Memory B cell (primary cell): ENCODE measurements around the gene SELENOO.

ENCODE experiments used
- ATAC-seq: fragments of 150-1000 bp; cut with Tn5 transposase; 2 replicates; pipeline ENCODE4 v1.10.0; 2021; ENCODE audit warnings: low read depth, mild to moderate bottlenecking, moderate library complexity
- DNase-seq, 2 donors: peaks; one replicate each; pipeline ENCODE4 v3.0.0; 2022; ENCODE audit warnings: low spot score in 2 of 2
- H3K27ac Mint-ChIP-seq: one replicate; pipeline ENCODE4 v1.8.0; 2022; ENCODE audit warnings: mild to moderate bottlenecking, moderate library complexity, mixed read lengths
- H3K27me3 Mint-ChIP-seq: one replicate; pipeline ENCODE4 v1.8.0; 2022; ENCODE audit warnings: mixed read lengths
- H3K36me3 Mint-ChIP-seq: one replicate; pipeline ENCODE4 v1.8.0; 2022; ENCODE audit warnings: mild to moderate bottlenecking, mixed read lengths
- H3K4me1 Mint-ChIP-seq: one replicate; pipeline ENCODE4 v1.8.0; 2022; ENCODE audit warnings: mixed read lengths
- H3K4me3 Mint-ChIP-seq: one replicate; pipeline ENCODE4 v1.8.0; 2022; ENCODE audit warnings: mild to moderate bottlenecking, moderate library complexity, mixed read lengths
- H3K9me3 Mint-ChIP-seq: one replicate; pipeline ENCODE4 v1.8.0; 2022; ENCODE audit warnings: mixed read lengths

The SELENOO gene, protein sequence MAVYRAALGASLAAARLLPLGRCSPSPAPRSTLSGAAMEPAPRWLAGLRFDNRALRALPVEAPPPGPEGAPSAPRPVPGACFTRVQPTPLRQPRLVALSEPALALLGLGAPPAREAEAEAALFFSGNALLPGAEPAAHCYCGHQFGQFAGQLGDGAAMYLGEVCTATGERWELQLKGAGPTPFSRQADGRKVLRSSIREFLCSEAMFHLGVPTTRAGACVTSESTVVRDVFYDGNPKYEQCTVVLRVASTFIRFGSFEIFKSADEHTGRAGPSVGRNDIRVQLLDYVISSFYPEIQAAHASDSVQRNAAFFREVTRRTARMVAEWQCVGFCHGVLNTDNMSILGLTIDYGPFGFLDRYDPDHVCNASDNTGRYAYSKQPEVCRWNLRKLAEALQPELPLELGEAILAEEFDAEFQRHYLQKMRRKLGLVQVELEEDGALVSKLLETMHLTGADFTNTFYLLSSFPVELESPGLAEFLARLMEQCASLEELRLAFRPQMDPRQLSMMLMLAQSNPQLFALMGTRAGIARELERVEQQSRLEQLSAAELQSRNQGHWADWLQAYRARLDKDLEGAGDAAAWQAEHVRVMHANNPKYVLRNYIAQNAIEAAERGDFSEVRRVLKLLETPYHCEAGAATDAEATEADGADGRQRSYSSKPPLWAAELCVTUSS

DNA sequence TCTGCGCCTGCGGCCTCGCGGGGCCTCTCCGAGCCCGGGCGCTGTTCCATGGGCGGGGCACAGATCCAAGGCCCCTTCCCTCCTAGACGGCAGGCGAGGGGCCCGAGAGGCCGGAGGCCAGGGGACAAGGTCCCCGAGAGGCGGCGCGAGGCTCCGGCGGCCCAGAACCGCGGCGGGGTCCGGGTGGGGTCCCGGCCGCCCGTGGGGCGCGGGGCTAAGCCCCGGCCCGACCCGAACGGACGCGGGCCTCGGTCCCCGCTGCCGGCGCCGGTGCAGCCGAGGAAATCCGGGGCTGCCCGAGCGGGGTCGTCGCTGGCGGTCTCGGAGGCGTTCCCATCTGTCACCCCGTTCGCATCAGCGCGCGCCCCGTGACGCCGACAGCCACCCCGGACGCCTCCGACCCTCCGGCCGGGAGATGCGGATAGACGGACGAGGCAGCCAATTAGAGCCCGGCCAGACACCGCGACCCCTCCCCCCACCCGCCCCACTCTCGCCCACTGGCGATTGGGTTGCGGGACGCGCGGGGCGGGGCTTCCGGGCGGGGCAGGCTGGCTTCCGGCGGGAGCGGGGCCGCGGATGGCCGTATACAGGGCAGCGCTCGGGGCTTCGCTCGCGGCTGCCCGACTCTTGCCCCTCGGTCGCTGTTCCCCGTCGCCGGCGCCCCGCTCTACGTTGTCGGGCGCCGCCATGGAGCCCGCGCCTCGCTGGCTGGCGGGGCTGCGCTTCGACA, at the start of gene SELENOO:
SELENOO (plus strand) TSS at position 551 of the 730 bp plus-strand sequence; CDS start at position 577, 26 bp downstream.
- ATAC-seq (peak; percentile 89), DNase-seq (peak; percentile 84 to 89)
- peaks cover 11% of the 10 kb centered on the region for H3K4me1 Mint-ChIP-seq
- H3K9me3 Mint-ChIP-seq: no peaks in the 10 kb centered on the region
- H3K36me3 Mint-ChIP-seq: peaks cover 12% of the 10 kb centered on the region
- peak within 1 kb of the TSS; percentile 85 for H3K27ac Mint-ChIP-seq
- peak within 1 kb of the TSS; percentile 84 for H3K4me3 Mint-ChIP-seq
- H3K27me3 Mint-ChIP-seq: no peaks in the 10 kb centered on the region

DNA sequence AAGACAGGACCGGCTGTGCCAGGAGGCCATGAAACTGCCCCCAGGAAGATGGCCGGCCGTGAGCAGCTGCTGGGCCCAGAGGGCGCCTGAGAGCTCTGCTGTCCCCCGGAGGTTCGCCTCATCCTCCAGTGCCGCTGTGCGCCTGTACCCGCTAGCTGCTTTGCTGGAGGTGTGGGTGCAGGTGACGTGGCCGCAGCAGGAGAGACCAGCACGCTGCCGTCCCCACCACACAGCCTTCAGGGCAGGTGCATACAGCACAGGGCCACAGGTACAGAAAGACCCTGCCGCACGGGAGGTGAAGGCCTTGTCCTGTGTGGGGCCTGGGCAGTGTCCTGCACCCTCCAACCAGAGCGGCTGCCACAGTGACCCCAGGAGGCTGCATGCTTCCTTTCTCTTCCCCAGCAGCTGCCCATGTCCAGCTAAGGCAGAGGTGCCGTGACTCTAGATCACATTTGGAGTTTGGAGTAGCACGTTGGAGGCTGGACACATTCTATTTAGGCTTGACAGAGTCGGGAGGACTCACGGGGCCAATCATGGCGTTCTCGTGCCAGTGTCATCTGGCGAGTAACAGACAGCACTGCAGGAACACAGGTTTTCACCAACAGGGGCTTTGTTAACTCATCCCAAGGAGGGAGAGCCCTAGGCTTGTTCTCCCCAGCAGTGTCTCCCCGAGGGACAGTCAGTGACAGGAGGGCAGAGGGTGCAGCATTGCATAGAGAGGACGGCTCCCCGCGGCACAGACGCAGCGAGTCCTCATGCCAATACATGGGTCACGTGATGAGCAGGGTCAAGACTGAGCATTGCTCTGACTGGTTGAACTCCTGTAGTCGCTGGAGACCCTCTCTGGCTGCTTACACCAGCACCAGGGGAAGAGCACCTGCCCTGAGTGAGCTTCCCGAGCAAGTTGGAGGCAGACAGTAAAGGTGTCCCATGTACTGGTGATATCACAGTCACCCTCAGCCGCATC, 49.0 kb upstream of the SELENOO start:
- Mint-ChIP-seq H3K27ac (no peak overlapping the region), H3K4me1 (peaks cover 3% of the 10 kb centered on the region), H3K27me3 (peaks cover 5% of the 10 kb centered on the region), H3K4me3 (no peak overlapping the region), H3K9me3 (no peaks in the 10 kb centered on the region), H3K36me3 (no peaks in the 10 kb centered on the region)
- DNase-seq: no peak
- ATAC-seq: no peak

DNA sequence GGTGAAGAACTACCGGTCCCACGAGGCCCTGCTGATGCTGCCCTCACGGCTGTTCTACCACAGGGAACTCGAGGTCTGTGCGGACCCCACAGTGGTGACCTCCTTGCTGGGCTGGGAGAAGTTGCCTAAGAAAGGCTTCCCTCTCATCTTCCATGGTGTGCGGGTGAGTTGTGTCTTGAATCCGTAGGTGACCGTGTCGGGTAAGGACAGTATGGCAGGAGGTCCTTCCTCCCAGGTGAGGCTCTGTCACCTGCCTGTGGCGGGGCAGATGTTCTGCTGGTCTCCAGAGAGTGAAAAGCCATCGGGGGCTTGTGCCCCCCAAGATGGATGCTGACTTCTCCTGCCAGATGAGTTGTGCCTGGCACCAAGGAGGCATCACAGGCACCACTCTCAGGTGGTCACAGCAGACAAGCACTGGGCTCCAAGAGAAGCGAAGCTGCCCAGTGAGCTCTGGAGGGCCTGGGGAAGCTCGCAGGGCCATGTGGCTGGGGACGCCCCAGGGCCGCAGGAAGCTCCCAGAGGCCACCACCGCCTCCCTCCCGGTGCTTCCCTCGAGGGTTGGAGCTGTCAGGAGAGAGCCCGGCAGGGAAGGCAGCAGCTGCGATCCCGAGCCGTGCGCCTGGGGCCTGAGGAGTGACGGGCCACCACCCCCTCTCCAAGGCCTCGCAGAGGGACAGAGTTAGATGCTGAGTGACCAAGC, 47.6 kb upstream of the SELENOO start:
- Mint-ChIP-seq H3K4me3 (no peak overlapping the region), H3K4me1 (peaks cover 3% of the 10 kb centered on the region), H3K27ac (no peak overlapping the region), H3K36me3 (no peaks in the 10 kb centered on the region), H3K9me3 (no peaks in the 10 kb centered on the region), H3K27me3 (peaks cover 5% of the 10 kb centered on the region)
- ATAC-seq (no peak), DNase-seq (no peak)

DNA sequence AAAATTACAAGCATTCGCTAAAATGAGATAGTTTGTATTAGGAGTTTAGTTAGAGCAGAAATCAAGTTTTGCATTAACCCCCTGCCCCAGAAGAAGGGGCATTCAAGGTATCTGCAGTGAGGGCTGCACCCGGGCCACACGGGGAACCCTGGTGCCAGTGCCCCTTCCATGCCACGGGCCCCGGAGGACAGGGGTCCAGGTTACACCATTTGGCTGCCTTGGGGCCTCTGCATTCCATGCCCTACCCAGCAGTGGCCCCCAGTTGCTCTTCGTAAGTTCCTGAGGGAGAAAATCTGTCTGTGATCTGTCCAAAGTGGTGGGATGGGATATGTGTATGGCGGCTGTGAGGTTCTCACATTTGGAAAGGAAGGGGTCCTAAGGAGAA, 47.1 kb upstream of the SELENOO start:
- H3K9me3 Mint-ChIP-seq: no peaks in the 10 kb centered on the region
- no peak for ATAC-seq
- no peaks in the 10 kb centered on the region for H3K36me3 Mint-ChIP-seq
- peaks cover 5% of the 10 kb centered on the region for H3K27me3 Mint-ChIP-seq
- H3K27ac Mint-ChIP-seq: no peak overlapping the region
- no peak for DNase-seq
- no peak overlapping the region for H3K4me3 Mint-ChIP-seq
- peaks cover 3% of the 10 kb centered on the region for H3K4me1 Mint-ChIP-seq

DNA sequence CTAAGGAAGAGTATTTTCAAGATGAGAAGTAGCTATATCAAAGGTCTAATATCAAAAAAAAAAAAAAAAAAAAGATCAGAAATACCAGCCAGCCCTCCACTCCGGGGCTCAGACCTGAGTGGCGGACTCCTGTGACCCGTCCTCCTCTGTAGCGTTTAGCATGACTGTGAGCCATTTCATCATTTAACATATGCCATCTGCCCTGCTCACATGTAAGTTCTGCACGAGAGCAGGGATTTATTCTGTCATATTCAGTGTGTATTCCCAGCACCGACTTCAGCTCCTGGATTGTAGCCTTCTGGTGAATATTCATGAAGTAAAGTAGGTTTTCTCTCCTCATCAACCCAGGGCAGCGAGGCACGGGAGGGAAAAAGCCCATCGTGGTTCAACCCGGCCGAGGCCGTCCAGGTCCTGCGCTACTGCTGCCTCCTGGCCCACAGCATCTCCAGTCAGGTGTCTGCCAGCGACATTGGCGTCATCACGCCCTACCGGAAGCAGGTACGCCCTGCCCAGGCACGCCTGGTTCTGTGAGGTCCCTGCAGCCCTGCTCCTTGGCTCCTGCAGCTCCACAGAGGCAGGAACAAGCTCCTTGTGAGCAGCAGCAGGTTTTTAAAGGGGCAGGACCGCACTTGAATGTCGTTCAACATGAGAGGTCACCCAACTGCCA, 43.0 kb upstream of the SELENOO start:
- no peak for DNase-seq

DNA sequence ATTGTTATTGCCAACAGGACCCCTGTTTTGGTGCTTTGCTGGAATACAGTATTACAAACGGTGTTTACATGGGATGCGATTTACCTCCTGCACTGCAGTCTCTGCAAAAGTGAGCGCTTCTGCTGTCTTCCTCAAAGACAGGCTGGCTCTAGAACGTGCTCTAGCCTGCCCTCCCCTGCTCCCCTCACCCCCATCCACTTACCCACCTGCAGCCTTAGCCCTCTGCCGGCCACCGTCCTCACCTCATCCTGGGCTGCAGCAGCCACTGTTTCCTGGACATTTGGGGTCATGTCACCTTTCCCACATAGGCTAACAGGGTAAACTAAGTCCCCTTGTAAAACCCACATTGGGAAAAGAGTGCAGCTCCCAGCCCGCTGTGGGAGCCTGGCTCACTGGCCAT, 39.9 kb upstream of the SELENOO start:
- Mint-ChIP-seq H3K27me3 (peaks cover 16% of the 10 kb centered on the region), H3K9me3 (no peaks in the 10 kb centered on the region), H3K27ac (no peak overlapping the region), H3K4me1 (no peaks in the 10 kb centered on the region), H3K36me3 (no peaks in the 10 kb centered on the region), H3K4me3 (no peak overlapping the region)
- ATAC-seq (no peak), DNase-seq (no peak)

More for the DNA sequence above, 43.0 kb upstream of the SELENOO start:
- Mint-ChIP-seq H3K9me3 (no peaks in the 10 kb centered on the region), H3K27me3 (peaks cover 11% of the 10 kb centered on the region), H3K27ac (no peak overlapping the region), H3K4me3 (no peak overlapping the region), H3K36me3 (no peaks in the 10 kb centered on the region), H3K4me1 (no peaks in the 10 kb centered on the region)
- ATAC-seq: no peak

DNA sequence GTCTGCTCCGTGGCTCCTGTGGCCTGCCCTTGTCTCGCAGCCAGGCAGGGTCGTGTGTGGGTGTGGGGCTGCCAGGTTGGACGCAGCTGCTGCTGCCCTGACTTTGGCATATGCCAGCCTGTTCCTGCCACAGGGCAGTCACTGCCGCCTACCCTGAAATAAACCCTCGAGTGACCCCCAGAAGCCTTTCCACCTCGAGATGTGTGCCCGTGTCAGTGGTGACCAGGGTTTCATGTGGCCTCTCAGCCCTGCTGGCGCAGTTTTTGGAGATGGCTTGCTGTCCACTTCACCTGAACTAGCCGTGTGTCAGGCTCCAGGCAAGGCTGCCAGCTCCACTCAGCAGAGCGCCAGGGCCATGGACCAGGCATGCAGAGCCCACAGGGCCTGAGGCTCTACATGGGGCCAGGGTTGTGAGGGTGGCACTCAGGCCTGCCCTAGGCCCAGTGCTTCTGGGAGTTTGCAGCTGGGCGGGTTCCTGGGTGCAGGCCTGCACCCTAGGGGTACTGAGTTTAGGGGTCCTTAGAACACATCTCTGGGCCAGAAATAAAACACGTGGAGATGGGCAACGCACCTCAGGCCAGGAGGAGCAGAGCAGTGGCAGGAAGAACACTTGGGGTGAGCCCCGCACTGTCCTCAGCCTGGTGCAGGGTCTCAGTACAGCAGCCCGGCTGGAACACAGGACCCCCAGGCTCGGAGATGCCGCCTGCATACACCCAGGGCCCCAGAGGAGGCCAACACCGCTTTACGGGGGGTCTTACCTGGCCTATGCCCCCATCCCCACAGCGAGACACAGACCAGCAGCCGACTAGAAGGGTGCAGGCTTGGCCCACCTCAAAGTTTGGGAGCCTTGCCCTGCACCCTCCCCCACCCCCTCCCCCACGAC, 39.1 kb upstream of the SELENOO start:
- Mint-ChIP-seq H3K9me3 (no peaks in the 10 kb centered on the region), H3K4me1 (no peaks in the 10 kb centered on the region), H3K27ac (no peak overlapping the region)

DNA sequence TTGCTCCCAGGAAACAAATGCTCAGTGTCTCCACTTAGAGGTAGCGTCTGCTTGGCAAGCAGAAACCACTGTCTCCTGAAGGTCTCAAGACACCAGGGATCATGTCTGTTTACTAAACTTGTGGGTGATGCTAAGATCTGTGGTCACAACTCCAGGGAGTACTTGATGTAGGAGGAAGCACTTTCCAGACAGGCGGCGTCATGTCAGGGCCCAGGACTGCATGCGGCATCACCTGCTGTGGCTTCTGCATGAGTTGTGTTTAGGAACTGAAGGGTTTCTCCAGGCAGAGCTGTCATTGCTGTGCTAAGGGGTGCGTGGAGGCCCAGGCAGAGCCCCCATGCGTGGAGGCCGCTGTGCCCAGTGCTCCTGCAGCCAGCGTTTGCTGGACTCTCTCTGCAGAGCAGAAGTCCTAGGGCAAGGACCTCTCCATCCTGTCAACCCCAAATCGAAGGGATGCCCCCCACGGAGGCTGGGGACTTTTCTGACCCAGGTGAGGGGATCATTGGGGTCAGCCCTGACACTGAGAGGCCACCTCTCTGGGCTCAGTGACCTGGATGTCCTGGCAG, 38.3 kb upstream of the SELENOO start:
- H3K4me1 Mint-ChIP-seq: no peaks in the 10 kb centered on the region
- H3K4me3 Mint-ChIP-seq: no peak overlapping the region
- ATAC-seq (no peak), DNase-seq (no peak)
- no peak overlapping the region for H3K27ac Mint-ChIP-seq
- H3K9me3 Mint-ChIP-seq: no peaks in the 10 kb centered on the region
- H3K36me3 Mint-ChIP-seq: no peaks in the 10 kb centered on the region
- H3K27me3 Mint-ChIP-seq: peaks cover 17% of the 10 kb centered on the region

More for the DNA sequence above, 39.1 kb upstream of the SELENOO start:
- Mint-ChIP-seq H3K36me3 (no peaks in the 10 kb centered on the region), H3K4me3 (no peak overlapping the region), H3K27me3 (peaks cover 16% of the 10 kb centered on the region)
- ATAC-seq: no peak
- DNase-seq: peak in 1 of 2 donors; percentile 9

DNA sequence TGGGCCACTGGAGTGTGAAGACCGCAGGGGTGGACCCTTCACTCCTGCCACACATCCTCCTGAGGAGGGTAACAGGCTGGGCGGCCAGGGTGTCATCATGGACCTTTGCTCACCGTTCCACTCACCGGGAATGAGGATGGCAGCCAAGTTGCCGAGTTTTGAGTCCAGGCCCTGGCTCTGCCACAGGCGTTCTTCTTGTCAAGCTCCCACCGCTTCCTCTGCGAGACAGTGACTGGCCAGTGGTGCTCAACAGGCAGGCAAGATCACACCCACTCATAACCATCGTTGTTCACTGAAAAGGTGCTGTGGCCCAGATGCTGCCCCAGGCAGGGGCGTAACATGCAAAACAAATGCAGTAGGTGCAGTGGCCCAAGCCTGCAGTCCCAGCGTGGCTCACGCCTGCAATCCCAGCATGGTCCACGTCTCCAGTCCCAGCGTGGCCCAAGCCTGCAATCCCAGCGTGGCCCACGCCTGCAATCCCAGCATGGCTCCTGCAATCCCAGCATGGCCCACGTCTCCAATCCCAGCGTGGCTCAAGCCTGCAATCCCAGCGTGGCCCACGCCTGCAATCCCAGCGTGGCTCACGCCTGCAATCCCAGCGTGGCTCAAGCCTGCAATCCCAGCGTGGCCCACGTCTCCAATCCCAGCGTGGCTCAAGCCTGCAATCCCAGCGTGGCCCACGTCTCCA, 35.2 kb upstream of the SELENOO start:
- Mint-ChIP-seq H3K9me3 (no peaks in the 10 kb centered on the region), H3K27ac (no peak overlapping the region), H3K4me3 (no peak overlapping the region), H3K4me1 (peaks cover 8% of the 10 kb centered on the region), H3K27me3 (peaks cover 32% of the 10 kb centered on the region), H3K36me3 (no peaks in the 10 kb centered on the region)
- ATAC-seq (no peak), DNase-seq (no peak)

DNA sequence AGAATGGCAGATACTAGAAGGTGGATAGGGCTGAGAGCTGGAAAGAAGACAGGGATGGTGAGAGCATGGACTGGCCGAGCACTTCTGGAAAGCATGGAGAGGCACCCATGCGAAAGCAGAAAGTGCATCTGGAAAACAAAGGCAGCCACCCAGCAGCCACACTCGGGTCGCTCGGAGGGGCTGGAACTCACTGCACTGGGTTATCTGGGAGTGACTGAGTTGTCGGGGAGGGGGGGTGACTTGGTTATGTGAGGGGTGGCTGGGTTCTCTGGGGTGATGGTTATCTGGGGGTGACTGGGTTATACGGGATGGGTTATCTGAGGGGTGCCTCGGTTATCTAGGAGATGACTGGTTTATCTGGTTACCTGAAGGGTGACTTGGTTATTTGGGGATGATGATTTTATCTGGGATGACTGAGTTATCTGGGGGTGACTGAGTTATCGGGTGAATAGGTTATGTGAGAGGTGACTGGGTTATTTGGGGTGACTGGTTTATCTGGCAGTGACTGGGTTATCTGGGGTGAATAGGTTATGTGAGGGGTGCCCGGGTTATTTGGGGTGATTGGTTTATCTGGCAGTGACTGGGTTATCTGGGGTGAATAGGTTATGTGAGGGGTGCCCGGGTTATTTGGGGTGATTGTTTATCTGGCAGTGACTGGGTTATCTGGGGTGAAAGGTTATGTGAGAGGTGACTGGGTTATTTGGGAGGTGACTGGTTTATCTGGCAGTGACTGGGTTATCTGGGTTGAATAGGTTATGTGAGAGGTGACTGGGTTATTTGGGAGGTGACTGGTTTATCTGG, 32.9 kb upstream of the SELENOO start:
- DNase-seq (no peak), ATAC-seq (no peak)
- Mint-ChIP-seq H3K27ac (no peak overlapping the region), H3K36me3 (no peaks in the 10 kb centered on the region), H3K4me1 (peaks cover 11% of the 10 kb centered on the region), H3K4me3 (no peak overlapping the region), H3K27me3 (peaks cover 27% of the 10 kb centered on the region), H3K9me3 (no peaks in the 10 kb centered on the region)
